GM21619 (cell line): Measurements from ENCODE around the gene C10orf53.

Experiments
- ATAC-seq: cut with Tn5 transposase; IDR thresholded peaks from one replicate; pipeline ENCODE4 v1.9.1; 2021; ENCODE audit not compliant: unreplicated experiment

C10orf53 gene

GRCh38 chr10:49737474-49738201, 58.2 kb downstream of the C10orf53 start:
- ATAC-seq = no peak

GRCh38 chr10:49738616-49739360, 59.3 kb downstream of the C10orf53 start:
- ATAC-seq = no peak

- ATAC-seq = no peak
These were observed 60.0 kb downstream of the C10orf53 start for GRCh38 chr10:49739426-49739825.

- no peak for ATAC-seq
These were observed 61.1 kb downstream of the C10orf53 start for GRCh38 chr10:49740346-49741107.

- ATAC-seq = no peak
These were observed 61.9 kb downstream of the C10orf53 start for GRCh38 chr10:49741108-49741995.

- no peak for ATAC-seq
These were observed 63.4 kb downstream of the C10orf53 start for GRCh38 chr10:49742683-49743463.

GRCh38 chr10:49743464-49744075, 64.1 kb downstream of the C10orf53 start:
- no peak for ATAC-seq

- no peak for ATAC-seq
These were observed 64.7 kb downstream of the C10orf53 start for GRCh38 chr10:49744091-49744685.

GRCh38 chr10:49744924-49745605, 65.6 kb downstream of the C10orf53 start:
- ATAC-seq = no peak

- no peak for ATAC-seq
These were observed 66.3 kb downstream of the C10orf53 start for GRCh38 chr10:49745756-49746155.

GRCh38 chr10:49746626-49747302, 67.3 kb downstream of the C10orf53 start:
- ATAC-seq = no peak
